HG03521 (cell line): ENCODE measurements around the gene ACD.

ENCODE experiments used
- ATAC-seq: cut with Tn5 transposase; IDR thresholded peaks from one replicate; pipeline ENCODE4 v1.9.1; 2021; ENCODE audit warnings: mild to moderate bottlenecking, moderate library complexity; ENCODE audit not compliant: unreplicated experiment

The ACD gene

DNA sequence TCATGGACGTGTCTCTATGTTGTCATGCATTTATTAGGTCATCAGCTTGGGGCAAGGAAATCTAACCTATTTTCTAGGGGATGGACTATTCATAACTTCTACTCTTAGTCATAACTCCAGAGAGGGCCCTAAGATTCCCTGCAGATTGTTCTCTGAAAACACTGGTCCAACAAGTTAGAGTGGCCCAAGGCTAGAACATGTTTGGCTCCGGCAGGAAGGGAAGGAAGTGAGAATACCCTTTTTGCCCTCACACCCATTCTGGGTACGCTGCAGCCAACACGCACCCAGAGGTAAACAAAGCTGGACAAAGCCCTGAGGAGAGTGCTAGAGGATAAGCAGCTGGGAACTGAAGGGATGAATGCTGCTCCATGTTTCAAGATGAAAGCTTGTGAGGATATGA is 16.5 kb upstream of the ACD start:
- ATAC-seq, result no peak

DNA sequence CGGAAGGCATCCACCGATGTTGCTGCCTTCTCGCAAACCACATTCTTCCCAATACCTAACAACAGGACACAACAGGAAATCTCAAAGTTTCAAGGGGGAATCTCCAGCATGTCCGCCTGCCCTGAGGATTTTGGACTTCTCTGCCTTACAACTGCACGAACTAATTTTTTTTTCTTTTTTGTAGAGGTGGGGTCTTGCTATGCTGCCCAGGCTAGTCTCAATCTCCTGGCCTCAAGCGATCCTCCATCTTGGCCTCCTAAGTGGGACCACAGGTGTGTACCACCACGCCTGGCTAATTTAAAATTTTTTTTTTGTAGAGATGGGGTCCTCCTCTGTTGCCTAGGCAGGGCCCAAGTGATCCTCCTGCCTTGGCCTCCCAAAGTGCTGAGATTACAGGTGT is 15.9 kb upstream of the ACD start:
- ATAC-seq, result no peak

DNA sequence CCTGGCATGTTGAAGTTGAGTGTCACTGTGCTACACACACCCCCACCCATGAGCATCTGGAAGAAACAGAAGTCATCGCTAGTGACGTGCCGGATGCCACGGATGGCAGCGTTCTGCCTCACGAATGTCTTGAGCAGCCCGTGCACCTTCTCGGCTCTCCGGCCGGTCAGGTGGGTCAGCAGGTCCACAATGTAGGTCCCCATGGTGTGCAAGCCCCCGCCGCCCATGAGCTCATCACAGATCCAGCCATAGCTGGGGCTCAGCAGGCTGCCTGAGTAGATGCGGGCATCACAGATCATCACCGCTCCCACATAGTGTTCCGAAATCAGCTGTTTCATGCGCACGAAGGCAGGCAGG is 15.5 kb upstream of the ACD start:
- ATAC-seq, result no peak

DNA sequence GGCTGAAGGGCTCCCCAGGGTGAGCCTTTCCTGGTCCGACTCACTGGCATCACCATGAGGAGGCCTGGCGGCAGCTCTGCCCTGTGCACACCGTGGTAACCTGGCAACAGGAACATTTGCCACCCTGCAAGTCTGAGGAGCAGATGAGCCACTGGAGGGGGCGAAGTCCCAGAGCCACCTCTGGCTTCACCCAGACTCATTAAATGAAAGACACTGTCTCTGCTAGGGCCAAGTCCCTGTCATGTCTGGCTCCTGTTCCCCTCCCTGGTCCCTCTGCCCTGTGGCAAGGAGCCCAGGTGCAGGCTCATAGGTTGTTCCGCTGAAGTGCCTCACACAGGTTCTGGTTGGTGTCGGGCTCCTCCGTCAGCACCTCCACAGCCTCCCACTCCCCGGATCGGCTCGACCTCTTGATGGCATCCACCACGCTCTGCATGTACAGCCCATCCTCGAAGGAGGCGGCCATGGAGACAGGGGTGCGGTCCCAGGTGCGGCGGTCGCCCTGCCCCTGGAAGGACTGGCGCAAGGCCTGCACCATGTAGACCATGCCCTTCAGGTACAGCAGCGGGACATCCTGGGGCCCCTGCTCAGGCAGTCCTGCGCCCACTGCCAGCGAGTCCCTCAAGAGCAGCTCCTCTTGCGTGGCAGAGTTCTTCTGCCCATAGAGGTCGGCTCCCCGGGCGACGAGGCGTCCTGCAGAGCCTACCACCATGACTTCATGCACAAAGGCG is 15.0 kb upstream of the ACD start:
- ATAC-seq, result no peak

DNA sequence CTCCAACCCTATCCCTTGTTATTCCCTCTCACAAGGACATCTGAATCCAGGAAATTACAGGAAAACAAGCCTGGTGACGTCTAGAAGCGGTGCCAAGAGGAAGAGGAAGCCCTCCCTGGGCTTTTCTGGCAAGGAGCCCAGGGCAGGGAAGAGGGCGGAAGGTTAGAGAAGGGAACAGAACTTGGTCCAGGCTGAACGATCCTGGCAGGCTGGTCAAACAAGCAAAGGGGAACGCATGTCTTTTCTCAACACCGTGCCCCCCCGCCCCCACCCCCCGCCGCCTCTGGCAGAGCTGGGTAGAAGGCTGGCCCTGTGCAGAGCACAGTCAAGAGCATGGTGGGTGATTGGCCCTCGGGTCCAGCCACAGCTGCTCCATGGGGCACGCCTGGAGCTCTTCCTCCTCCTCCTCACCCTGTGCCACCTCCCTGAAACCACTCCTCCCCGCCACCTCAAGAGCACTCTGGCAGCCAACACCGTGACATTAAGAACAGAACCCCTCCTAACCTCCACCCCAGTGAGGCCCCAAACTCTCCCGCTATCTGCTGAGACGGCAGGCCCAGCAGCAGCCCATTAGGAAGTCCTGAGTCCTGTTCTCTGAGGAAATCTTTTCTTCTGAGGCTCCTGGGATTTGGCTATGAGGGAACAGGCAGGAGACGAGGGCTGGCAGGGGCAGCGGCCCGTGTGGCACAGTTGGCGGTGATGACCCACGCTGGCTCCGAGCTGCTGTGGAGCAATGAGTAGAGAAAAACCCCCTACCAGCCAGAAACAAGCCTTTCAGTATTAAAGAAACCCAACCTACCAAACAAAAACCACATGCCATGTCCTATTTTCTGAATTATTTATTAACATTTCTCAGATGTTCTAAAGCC is 13.9 kb upstream of the ACD start:
- no peak for ATAC-seq

DNA sequence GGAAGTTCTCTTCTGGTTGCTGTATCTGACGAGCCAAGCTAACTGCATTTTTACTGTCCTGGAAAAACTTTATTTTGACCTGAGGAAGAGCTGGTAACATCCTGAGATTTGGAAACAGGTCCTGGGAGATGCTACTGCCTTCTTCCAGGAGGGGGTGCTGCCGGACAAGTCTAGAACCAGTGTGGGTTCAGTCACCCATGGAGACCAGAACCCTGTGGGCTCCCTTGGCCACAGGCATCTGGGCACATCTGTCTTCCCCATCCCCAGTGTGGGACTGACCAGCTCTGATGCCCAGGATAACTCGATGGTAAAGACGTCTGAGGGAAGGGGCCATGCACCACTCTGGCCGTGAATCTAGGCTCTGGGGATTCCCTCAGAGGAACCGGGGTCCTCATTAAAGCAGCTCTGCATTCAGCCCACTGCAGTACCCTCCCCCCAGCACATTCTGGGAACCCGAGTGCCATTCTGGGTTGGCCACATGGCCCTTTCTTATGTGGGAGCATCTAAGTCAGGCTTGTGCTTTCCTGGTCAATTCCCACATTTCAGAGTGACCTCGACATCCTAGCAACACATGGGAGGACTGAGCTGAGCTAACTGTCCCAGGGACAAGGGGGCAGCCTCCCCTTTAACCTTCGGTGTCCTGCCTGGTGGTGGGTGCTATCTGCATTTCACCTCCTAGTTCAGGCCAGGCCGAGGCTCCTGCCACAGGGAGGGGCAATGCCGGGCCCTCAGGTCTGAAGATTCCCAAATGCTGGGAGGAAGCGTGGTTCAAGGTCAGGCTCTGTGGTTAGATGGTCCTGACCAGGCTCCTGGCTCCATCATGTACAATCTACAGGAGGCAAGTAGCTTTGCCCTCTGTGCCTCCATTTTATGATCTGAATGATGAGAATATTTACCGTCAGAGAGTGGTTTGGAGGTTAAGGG is 12.9 kb upstream of the ACD start:
- no peak for ATAC-seq

DNA sequence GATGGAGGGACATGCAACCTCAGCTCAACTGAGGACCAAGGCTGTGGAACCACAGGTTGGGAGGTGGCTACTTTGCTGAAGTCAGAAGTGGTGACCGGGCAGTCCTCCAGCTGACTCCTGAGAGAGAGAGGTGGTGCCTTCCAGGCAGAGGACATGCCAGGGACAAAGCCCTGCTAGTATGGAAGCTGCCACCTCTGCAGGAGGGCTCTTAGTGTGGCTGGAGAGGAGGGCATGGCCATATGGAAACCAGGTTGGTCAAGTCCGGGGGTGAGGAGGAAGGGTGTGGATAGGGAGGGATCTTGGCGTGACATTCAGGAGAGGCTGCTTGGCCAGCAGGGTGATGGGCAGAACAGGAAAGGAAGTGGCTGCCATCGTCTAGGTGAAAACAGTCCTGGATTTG is 12.2 kb upstream of the ACD start:
- ATAC-seq, result no peak

DNA sequence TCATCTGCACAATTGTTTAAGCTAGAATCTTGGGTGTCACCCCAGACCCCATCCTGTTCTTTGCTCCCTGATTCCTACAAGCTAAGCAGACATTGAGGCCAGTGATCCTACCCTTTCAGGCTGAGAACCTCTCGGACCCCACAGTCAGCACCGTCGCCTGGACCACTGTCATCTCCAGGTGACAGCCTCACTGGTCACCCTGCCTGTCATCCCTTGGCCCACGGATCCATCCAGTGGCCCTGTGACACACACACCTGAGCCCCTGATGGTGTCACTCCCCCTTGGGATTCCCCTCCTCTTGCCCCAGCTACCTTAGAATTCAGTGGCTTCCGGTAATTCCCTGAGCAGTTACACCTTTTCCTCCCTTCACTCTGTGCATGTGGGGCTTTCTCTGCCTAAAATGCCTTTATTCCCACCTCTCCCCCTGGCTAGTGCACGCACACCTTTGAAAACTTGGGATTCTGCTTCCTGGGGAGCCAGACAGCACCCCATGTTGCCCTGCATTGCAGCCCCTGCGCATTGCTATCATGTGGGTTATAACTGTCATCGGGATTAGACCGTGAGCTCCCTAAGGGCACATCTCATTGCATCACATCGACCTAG is 9.5 kb upstream of the ACD start:
- no peak for ATAC-seq

DNA sequence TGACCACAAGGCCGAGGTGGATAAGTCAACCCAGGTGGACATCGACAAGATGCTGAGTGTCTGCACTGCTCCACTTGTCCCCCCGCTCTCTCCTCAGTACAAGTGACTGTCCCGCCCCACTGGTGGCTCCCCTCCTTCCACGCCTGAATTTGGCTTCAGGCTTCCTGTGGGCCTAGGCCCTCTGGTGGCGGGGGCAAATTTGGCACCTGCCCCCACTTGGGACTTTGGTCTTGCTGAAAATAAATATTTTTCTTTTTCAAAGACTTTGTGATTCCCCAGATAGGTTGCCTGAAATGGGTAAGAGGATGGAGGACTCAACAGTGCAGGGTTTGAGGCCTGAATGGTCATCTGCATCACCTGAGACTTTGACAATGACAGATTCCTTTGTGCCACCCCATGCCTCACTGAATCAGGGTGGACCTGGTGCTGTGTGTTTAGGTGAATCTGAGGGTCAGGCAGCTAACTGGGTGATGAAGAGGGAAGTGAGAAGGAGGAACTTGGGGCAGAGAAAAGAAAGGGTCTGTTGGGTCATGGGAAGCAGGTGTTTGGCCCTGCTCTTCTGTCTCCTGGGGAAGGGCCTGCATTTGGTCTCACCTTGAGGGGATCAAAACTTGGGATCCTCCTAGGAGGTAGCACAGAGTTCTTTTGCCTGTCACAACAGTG is 8.6 kb upstream of the ACD start:
- no peak for ATAC-seq

DNA sequence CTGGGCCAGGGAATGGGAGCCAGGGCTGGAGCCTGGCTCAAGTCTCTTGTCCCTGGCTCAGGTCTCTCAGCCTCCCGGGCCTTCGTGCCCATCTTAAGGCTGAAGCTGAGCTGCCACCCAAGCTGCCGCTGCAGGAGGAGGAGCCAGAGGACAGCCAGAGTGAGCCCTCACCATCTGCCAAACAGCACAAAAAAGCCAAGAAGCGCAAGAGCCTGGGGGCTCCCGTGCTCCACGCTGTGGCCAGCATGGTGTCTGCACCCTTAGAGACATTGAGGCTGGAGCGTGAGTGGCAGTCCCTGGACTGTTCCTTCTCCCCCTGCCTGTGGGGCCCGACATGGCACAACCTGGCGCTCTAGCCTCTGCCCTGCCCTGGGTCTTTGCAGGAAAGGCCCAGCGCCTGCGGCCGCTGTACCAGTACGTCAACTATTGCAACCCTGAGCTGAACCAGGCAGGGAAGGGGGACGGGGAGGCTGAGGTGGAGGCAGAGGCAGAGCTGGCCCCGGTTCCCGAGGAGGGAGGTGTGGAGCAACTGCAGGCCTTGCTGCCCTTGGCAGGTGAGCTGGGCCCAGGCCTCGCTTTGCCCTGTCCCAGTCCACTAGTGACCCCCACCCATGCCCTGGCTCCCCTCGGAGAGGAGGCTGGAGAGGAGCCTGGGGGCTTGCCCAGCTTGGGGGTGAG is 7.9 kb upstream of the ACD start:
- ATAC-seq, result peak; percentile 53

DNA sequence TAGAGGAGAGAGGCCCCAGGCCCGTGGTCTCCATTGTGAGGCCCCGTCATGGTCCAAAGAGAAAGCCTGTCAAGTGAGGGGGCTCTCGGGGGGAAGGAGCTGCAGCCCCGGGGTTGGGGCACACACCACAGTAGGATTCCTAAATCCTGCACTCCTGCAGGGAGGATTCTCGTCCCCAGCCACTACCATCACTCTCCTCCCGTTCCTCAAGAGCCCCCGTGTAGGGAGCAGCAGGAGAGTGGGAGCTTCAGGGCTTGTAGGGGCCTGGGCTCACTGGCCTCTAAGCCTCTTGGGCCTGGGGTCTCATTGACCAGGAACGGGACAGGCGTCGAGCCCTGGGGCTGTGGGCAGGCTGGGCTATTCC is 7.4 kb upstream of the ACD start:
- no peak for ATAC-seq

DNA sequence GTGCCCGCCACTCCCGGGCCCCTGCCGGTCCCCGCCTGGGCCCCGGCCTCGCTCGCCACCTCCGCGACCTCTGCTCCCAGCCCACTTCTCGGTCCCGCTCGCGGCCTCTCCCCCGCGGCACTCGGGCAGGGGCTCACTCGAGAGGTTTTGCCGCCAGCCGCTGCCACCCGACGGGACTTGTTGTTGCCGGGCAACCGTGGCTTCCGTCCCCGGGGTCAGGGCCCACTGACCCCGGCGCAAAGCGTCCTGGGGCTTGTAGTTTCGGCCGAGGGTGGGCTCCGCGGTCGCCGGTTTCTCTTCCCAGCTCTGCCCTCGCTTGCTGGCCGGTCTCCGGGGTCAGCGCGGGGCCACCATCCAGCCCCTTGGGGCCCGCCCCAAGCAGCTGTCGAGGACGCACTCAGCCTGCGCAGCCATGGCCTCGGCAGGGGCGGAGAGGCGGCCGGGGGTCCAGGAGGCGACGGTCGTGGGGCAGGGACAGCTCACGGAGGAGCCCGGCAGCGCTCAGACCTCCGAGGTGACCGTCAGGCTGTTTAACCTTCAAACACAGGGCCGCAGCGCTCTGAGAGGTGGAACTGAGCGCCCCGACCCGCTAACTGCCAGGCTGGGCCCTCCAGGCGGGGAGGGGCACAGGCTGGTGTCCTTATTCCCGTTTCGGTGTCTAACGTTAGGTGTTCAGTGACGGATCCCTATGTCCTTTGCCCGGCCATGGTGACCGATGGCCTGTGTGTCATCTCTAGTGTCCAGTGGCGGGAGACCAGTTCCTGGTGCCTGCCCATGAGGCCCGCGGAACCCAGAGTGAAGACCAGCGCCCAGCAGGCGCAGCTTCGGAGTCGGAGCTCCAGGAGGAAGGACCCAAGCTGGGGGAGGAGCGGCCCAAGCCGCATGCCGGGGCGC is 6.7 kb upstream of the ACD start, which contains the start of the genes C16orf86 and ENKD1:
C16orf86 (plus strand) TSS at position 256 of the 894 bp plus-strand sequence; CDS start at position 413, 157 bp downstream.
ENKD1 (minus strand) TSS at position 192 of the 894 bp plus-strand sequence. CDS start 308 bp downstream, outside the sequence.
- peak; percentile 52 for ATAC-seq

DNA sequence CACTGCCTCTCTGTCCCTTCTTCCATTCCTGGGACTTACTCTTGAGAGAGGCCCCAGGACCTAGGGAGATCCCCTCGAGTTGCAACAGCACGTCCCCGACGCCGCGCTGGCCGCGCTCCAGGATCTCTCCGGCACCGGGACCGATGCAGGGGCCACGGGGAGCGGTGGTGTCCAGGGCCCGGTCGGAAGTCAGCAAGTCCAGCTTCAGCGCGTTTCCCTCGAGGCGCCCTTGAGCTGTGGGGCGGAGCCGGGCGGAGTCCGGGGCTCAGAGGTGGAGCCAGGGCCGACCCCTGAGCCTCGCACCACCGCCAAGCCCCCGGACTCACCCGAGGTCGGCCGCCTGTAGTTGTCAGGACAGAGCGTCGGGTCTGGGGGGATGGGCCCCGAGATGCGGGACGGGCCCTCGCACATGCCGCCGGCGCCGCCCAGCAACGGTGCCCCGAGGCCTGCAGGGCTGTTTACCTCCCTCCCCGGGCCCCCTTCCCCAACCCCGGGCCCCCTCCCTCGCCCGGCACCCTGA is 6.0 kb upstream of the ACD start:
- ATAC-seq, result no peak

DNA sequence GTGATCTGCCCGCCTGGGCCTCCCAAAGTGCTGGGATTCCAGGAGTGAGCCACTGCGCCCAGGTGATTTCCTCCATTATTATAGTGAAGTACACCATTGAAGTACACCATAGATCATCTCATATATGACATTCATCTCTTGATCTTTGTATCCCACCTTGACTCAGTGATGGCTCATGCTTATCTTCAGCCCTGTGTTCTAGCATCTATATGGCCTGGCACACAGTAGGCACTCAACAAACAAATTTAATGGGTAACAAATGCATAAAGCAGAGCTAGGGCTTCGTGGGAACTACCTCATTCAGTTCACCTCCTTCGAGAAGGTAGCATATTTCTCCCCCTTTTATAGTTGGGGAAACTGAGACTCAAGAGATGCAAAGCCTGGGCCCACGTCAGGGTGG is 5.5 kb upstream of the ACD start:
- ATAC-seq, result no peak

DNA sequence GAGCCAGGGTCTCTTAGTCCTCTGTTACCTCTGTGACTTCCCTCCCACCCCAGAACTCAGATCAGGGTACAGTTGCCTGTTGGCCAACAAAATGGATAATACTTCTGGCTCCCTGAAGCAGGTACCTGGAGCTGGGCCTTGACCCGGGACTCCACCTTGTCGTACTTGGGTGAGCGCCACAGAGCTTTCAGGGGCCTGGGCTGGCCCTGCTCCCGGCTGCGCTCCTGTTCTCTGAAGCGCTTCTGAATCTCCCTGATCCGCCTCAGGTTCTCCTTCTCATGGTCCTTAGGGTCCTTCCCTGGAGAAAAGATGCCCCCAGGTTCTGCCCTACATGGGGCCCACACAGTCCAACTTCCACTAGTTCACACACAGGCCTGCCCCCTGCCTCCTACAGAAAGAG is 4.8 kb upstream of the ACD start:
- no peak for ATAC-seq

DNA sequence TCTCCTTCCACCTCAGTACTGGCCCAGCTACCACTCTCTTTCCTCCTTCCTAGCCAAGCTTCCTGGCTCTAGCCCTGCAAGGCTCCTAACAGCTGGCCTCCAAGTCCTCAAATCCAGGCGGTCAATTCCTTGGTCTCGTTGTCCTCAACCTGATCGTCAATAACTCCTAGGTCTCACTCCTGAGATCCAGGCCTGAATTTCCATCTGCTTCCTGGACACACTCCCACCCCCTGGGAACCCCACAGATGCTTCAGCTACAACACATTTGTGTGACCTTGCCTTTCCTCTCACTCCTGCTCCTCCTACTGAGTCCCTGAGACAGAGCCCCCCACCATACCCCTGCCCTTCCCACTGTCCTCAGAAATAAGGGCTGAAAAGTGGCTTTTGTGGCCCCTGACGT is 4.2 kb upstream of the ACD start:
- ATAC-seq, result no peak

DNA sequence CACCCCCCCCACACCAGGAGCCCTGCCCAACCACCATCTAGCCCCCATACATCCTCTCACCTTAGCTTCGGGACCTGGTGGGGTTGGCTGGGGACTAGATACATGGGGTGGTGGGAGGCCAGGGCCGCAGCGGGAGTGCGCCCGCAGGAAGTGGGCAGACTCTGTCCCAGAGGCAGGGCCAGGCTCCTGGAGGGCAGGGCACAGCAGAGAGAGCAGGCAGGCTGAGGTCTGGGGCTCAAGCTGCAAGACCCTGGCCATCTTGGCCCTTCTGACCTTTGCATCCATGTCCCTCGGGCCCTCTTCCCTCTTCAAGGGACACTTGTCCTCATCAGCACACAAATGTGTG is 3.8 kb upstream of the ACD start:
- no peak for ATAC-seq

DNA sequence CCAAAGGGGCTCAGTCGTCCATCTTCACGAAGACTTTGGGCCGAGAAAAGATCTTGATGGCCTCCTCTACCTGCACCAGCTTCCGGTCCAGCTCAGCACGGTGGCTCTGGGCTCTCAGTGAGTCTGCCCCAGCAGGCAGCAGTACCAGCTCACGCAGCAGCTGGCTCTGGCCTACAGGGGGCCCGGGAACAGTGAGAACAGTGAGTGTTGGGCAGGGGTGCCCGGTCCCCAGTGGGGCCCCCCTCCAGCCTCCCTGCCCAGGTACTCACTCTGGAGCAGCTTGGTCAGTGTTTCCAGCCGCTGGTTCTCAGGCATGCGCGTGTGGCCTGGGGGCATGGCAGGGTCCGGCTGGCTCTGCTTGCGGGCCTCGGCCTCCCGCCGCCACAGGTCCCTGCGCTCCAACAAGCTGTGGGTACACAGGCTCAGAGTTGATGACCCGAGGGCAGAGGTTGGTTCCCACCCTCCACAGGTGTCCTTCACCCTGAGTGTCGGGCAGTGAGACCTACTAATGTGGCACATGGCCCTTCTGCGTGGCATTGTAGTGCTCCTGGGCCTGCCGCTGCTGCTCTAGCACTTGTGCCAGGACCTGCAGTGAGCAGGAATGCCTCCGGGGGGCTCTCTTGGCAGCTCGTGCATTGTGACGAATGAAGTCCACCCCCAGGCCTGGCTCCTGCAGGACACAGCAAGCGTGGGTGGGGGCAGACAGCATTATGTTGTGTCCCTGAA is 3.3 kb upstream of the ACD start:
- ATAC-seq, result no peak
